DMS53 (cell line): ENCODE data around the gene TRAPPC5.

Experiments
- DNase-seq: peaks from one replicate; lab custom pipeline; 2025; lab: John Stamatoyannopoulos, UW

The TRAPPC5 gene

DNA sequence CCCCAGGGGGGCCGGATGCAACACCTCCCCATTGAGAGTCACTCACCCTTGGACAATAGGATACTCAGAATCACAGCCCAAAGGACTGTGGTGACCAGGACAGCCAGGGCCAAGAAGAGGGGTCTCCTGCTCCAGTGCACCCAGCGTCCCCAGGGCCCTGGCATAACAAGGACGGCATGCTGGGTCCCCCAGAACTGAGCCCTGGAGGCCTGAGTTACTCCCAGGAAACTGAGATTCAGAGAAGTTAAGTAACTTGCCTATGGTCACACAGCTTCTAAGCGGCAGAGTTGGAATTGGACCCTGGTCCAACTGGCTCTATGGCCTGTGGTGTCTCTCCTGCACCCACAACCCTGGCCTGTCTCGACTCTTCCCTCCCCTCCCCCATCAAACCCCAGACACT, 51.0 kb downstream of the TRAPPC5 start:
- DNase-seq = no peak

DNA sequence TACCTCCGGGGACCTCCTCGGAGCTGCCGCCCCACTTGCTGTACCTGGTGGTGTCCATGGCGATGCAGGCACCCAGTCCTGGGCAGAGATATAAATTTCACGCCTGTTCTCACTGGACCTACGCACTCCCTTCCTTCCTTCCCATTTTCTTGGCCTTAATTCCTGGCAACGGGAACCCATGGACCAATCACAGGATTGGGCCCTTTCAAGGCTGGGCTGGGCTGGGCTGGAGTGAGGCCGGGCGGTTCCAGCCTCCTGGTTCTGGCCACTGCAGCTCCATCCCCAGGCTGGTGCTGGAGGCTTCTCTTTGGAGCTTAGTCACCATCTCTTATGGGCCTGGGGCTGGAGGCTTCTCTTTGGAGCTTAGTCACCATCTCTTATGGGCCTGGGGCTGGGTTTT, 51.4 kb downstream of the TRAPPC5 start, which contains the start of gene CLEC4G:
TSS of gene CLEC4G (minus strand) at position 66 of the 400 bp plus-strand sequence. CDS start at position 58, 8 bp downstream.
- no peak for DNase-seq

DNA sequence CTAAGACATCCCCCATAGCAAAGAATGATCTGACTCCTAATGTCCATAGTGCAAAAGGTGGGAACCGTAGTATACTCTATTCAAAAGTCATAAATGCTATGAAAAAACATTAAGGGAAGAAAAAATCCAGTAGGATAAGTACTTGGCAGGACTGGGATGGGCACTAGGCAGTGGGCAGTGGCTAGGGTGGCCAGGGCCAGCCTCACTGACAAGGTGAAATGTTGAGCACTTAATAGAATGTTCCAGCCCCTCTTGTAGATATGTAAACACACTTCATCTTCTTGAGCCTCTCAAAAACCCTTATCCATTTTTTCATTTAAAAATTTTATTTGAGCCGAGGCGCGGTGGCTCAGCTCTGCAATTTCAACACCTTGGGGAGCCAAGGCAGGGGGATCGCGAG, 52.7 kb downstream of the TRAPPC5 start:
- no peak for DNase-seq

DNA sequence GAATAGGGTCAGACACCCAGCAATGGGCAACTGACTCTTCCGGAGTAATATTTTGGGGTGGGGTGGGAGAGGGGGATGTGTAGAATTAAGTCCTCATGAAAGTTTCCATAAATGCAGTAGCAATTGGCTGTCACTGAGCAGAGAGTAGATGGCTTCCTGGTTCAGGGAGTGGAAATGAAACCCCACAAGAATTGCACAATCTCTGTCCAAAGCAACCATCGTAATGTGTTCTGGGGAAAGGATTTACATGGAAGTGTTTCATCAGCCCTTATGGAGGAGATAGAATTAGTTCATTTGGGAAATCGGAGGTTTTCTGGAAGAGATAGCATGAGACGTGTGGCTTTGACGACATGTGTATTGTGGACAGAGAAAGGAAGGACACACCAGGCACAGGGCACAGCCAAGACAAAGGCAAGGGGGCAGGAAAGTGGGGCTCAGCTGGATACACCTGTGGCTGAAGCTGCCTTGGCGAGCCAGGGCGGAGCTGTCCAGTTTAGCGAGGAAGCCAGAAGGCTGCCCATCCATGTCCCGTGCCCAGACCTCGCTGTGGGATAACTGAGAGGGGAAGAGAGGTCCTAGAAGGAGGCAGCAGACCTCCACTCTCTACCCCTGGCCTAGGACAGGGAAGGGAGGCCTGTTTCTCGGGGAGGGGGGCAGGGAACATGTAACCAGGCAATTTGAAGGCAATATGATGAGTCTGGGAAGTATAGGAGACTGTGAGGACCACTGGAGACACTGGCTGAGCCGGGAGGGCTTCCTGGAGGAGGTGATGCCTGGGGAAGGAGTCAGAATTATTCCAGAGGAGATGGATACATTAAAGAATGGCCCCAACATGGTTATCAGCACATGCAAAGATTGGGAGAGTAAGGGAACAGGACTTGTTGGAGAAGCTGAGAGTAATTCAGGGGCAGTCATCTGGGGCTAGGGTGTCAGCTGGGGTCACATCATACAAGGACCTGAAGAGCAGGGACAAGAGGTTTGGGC, 53.9 kb downstream of the TRAPPC5 start:
- DNase-seq = no peak

DNA sequence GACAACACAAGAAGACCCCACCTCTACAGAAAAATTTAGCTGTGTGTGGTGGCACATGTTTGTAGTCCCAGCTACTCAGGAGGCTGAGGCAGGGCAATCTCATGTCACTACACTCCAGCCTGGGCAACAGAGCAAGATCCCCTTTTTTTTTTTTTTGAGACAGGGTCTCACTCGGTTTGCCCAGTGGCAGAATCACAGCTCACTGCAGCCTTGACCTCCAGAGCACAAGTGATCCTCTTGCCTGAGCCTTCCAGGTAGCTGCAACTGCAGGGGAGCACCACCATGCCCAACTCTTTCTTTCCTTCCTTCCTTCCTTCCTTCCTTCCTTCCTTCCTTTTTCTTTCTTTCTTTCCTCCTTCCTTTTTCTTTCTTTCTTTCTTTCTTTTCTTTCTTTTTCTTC, 55.5 kb downstream of the TRAPPC5 start:
- DNase-seq = no peak

DNA sequence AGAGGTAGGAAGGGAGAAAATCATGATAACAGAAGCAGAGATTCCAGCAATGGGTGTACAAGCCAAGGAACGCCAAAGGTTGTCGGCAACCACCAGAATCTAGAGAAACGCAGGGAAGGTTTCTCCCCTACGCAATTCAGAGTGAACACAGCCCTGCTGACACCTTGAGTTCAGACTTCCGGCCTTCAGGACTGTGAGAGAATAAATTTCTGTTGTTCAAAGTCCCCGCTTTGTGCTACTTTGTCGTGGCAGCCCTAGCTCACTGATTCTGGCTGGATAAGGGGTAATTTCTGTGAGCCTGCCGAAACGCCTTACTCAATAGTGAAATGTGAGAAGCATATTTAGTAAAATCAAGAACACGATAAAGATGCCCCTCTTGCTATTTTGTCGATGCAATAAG, 56.6 kb downstream of the TRAPPC5 start:
- DNase-seq = no peak
